Endodermal cell (in vitro differentiated cells): ENCODE data around the gene NR1H4. TPM values are rescaled to one million over a fixed set of nuclear protein-coding genes. Genes with fewer than 3 reads are reported as not detected.

Source experiments
- DNase-seq: peaks from one replicate; pipeline ENCODE4 v3.0.0-alpha.2; 2017
- H3K27ac ChIP-seq: 2 replicates; pipeline ENCODE4 v1.5.1; 2013; ENCODE audit warnings: mild to moderate bottlenecking, low read depth, low read length, moderate library complexity
- H3K27me3 ChIP-seq: 2 replicates; pipeline ENCODE4 v1.6.1; 2013; ENCODE audit warnings: mild to moderate bottlenecking, low read length, moderate library complexity; ENCODE audit not compliant: insufficient read depth, control insufficient read depth, poor library complexity, severe bottlenecking
- H3K36me3 ChIP-seq: 2 replicates; pipeline ENCODE4 v1.7.0; 2013; ENCODE audit warnings: mild to moderate bottlenecking, low read length, moderate library complexity; ENCODE audit not compliant: control insufficient read depth, insufficient read depth
- H3K4me1 ChIP-seq: one replicate; pipeline ENCODE4 v1.7.0; 2013; ENCODE audit warnings: low read length; ENCODE audit not compliant: control insufficient read depth, insufficient read depth
- H3K4me3 ChIP-seq: 2 replicates; pipeline ENCODE4 v1.5.1; 2013; ENCODE audit warnings: mild to moderate bottlenecking, low read length, moderate library complexity
- H3K9ac ChIP-seq: 2 replicates; pipeline ENCODE4 v1.6.1; 2013; ENCODE audit warnings: mild to moderate bottlenecking, low read length, moderate library complexity; ENCODE audit not compliant: poor library complexity, severe bottlenecking; ENCODE audit errors: extremely low read depth
- H3K9me3 ChIP-seq: 2 replicates; pipeline ENCODE4 v1.6.1; 2013; ENCODE audit warnings: mild to moderate bottlenecking, low read length, moderate library complexity; ENCODE audit not compliant: control insufficient read depth
- H3K27ac Mint-ChIP-seq: 2 replicates; pipeline ENCODE4 v1.8.0; 2020; ENCODE audit warnings: mixed read lengths
- H3K27me3 Mint-ChIP-seq: 2 replicates; pipeline ENCODE4 v1.8.0; 2021; ENCODE audit warnings: mild to moderate bottlenecking, mixed read lengths; ENCODE audit not compliant: insufficient read depth
- H3K36me3 Mint-ChIP-seq: 2 replicates; pipeline ENCODE4 v1.8.0; 2020; ENCODE audit warnings: low read depth, mixed read lengths
- H3K4me1 Mint-ChIP-seq: 2 replicates; pipeline ENCODE4 v1.8.0; 2020; ENCODE audit warnings: mixed read lengths
- H3K4me3 Mint-ChIP-seq: 2 replicates; pipeline ENCODE4 v1.8.0; 2020; ENCODE audit warnings: mild to moderate bottlenecking, moderate library complexity, mixed read lengths
- H3K9me3 Mint-ChIP-seq: 2 replicates; pipeline ENCODE4 v1.8.0; 2020; ENCODE audit warnings: mild to moderate bottlenecking, mixed read lengths
- WGBS, 2 experiments: methylation state at CpG; one replicate each; pipeline versions ENCODE4 v1.1.5 to v1.1.7; 2013; ENCODE audit warnings: missing lambda C conversion rate in 2 of 2, mixed read lengths in 1 of 2; ENCODE audit not compliant: insufficient coverage in 1 of 2, insufficient read length in 1 of 2; 5-methylcytosine and 5-hydroxymethylcytosine counted together
- total RNA-seq, 2 donors: library from RNA; stranded (reverse); fragmentation: NEBNext Ultra II Directional in 1 of 2; extraction: Animal tissue kit (Norgen Biotek cat#: 25700) in 1 of 2; gene quantifications; 2 replicates in 1 of 2; 3 replicates in 1 of 2; pipeline ENCODE4 v1.2.1, GENCODE V29; 2021
- TF ChIP-seq, protein P1 (sequence below): fragments of 200-600 bp; sonication (generic); conservative IDR thresholded peaks from 2 replicates; pipeline ENCODE4 v1.5.0; 2021; ENCODE audit warnings: antibody characterized with exemption, mild to moderate bottlenecking

The NR1H4 gene
- total RNA-seq, 2 donors from 2014 or later: not detected

DNA sequence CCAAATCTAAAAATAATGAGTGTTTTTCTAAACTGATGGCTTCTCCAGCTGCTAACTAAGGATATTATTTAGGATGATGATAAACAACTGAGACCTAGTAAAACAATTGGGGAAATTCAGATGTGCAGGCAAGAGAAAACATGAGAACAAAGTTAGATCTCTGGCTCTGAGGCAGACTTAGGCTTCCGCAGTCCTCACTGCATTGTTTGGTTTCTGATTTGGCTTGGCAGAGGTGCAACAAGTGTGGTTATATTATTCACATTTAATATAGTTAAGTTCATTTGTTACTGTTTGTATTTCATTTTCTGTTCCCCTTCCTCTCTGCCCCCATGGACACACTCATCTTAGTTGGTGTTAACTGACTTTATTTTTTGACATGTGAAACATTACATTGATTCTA, 30.2 kb upstream of the NR1H4 start:
- Histone ChIP-seq H3K36me3 (no peaks in the 10 kb centered on the region), H3K4me3 (no peak overlapping the region), H3K9me3 (no peaks in the 10 kb centered on the region), H3K27ac (no peak overlapping the region), H3K4me1 (peaks cover 6% of the 10 kb centered on the region), H3K27me3 (no peaks in the 10 kb centered on the region), H3K9ac (no peak overlapping the region)
- Mint-ChIP-seq H3K27me3 (no peaks in the 10 kb centered on the region), H3K27ac (no peak overlapping the region), H3K4me1 (peaks cover 22% of the 10 kb centered on the region), H3K9me3 (no peaks in the 10 kb centered on the region), H3K4me3 (no peak overlapping the region), H3K36me3 (peaks cover 2% of the 10 kb centered on the region)
- WGBS, 2 experiments: 100% methylated on average over 1 of the region's 1 CpG
- TF ChIP-seq, protein P1, sequence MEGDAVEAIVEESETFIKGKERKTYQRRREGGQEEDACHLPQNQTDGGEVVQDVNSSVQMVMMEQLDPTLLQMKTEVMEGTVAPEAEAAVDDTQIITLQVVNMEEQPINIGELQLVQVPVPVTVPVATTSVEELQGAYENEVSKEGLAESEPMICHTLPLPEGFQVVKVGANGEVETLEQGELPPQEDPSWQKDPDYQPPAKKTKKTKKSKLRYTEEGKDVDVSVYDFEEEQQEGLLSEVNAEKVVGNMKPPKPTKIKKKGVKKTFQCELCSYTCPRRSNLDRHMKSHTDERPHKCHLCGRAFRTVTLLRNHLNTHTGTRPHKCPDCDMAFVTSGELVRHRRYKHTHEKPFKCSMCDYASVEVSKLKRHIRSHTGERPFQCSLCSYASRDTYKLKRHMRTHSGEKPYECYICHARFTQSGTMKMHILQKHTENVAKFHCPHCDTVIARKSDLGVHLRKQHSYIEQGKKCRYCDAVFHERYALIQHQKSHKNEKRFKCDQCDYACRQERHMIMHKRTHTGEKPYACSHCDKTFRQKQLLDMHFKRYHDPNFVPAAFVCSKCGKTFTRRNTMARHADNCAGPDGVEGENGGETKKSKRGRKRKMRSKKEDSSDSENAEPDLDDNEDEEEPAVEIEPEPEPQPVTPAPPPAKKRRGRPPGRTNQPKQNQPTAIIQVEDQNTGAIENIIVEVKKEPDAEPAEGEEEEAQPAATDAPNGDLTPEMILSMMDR: no peak
- DNase-seq: no peak

- TF ChIP-seq, protein P1: no peak
- Mint-ChIP-seq H3K9me3 (no peaks in the 10 kb centered on the region), H3K36me3 (peaks cover 2% of the 10 kb centered on the region), H3K27ac (no peak overlapping the region), H3K27me3 (no peaks in the 10 kb centered on the region), H3K4me3 (no peak overlapping the region), H3K4me1 (peaks cover 19% of the 10 kb centered on the region)
- Histone ChIP-seq H3K27me3 (no peaks in the 10 kb centered on the region), H3K9ac (no peak overlapping the region), H3K4me1 (peaks cover 6% of the 10 kb centered on the region), H3K36me3 (no peaks in the 10 kb centered on the region), H3K9me3 (no peaks in the 10 kb centered on the region), H3K27ac (no peak overlapping the region), H3K4me3 (no peak overlapping the region)
- 90 to 97% methylated on average over 3 to 4 of the region's 4 CpGs for WGBS, 2 experiments
- no peak for DNase-seq
Observed at GRCh38 chr12:100445081-100445481, 28.6 kb upstream of the NR1H4 start.

GRCh38 chr12:100447381-100447780, 26.3 kb upstream of the NR1H4 start:
- H3K27me3 Mint-ChIP-seq: no peaks in the 10 kb centered on the region
- TF ChIP-seq, protein P1: no peak
- peaks cover 2% of the 10 kb centered on the region for H3K36me3 Mint-ChIP-seq
- no peak overlapping the region for H3K4me3 Mint-ChIP-seq
- 49 to 68% methylated on average over 3 of the region's 3 CpGs for WGBS, 2 experiments
- H3K36me3 ChIP-seq: no peaks in the 10 kb centered on the region
- H3K27ac Mint-ChIP-seq: no peak overlapping the region
- H3K4me1 Mint-ChIP-seq: peaks cover 12% of the 10 kb centered on the region
- no peaks in the 10 kb centered on the region for H3K9me3 Mint-ChIP-seq
- no peaks in the 10 kb centered on the region for H3K27me3 ChIP-seq
- peak overlapping the region; percentile 85 for H3K27ac ChIP-seq
- DNase-seq: no peak
- H3K9me3 ChIP-seq: no peaks in the 10 kb centered on the region
- no peak overlapping the region for H3K9ac ChIP-seq
- H3K4me1 ChIP-seq: no peaks in the 10 kb centered on the region
- no peak overlapping the region for H3K4me3 ChIP-seq
